Measurements from ENCODE around the gene GDF10.

GRCh38 chr10:47337310-47337709 lies 37.3 kb downstream of the GDF10 start:
- TF ChIP-seq CTCF (IDR thresholded peaks at IDR 0.05) (no peak), POLR2A (IDR thresholded peaks at IDR 0.05) (no peak), POLR2AphosphoS5 (IDR thresholded peaks at IDR 0.05) (no peak)
